Measurements from ENCODE around the gene CPAMD8.

DNA sequence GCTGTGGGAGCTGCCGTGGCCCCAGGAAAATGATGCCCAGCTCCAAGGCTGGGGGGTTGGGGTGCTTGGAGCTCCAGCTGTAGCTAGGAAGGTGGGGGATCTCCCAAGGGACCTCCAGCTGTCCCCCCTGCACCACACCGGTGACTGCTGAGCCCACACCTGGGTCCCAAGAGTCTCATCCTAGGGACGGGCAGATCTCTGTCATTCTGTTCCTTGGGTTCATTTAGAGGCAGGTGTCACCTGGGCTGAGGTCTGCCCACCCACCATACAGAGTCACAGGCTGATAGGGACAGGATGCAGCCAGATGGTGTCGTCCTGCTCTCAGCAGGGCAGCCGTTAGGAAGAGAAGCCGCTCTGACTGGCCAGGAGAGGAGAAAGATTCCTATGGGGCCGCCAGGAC lies 132.5 kb downstream of the CPAMD8 start:
- TF ChIP-seq, protein P1, sequence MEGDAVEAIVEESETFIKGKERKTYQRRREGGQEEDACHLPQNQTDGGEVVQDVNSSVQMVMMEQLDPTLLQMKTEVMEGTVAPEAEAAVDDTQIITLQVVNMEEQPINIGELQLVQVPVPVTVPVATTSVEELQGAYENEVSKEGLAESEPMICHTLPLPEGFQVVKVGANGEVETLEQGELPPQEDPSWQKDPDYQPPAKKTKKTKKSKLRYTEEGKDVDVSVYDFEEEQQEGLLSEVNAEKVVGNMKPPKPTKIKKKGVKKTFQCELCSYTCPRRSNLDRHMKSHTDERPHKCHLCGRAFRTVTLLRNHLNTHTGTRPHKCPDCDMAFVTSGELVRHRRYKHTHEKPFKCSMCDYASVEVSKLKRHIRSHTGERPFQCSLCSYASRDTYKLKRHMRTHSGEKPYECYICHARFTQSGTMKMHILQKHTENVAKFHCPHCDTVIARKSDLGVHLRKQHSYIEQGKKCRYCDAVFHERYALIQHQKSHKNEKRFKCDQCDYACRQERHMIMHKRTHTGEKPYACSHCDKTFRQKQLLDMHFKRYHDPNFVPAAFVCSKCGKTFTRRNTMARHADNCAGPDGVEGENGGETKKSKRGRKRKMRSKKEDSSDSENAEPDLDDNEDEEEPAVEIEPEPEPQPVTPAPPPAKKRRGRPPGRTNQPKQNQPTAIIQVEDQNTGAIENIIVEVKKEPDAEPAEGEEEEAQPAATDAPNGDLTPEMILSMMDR (IDR thresholded peaks at IDR 0.05) = no peak
- TF ChIP-seq POLR2A (IDR thresholded peaks at IDR 0.05) = no peak

Measured in heart left ventricle (tissue), 13 donors.